Activated naive CD4-positive, alpha-beta T cell (primary cell): Measurements from ENCODE around the gene ABCA7.
A peak's percentile ranks its signal among the peaks of the same experiment; 100 is the strongest.

Experiments used
- DNase-seq, 4 experiments: peaks; one replicate each; lab custom pipeline; 2025; lab: John Stamatoyannopoulos, UW

ABCA7 gene

GRCh38 chr19:1038978-1039645 is 795 bp upstream of the ABCA7 start:
- no peak for DNase-seq

DNA sequence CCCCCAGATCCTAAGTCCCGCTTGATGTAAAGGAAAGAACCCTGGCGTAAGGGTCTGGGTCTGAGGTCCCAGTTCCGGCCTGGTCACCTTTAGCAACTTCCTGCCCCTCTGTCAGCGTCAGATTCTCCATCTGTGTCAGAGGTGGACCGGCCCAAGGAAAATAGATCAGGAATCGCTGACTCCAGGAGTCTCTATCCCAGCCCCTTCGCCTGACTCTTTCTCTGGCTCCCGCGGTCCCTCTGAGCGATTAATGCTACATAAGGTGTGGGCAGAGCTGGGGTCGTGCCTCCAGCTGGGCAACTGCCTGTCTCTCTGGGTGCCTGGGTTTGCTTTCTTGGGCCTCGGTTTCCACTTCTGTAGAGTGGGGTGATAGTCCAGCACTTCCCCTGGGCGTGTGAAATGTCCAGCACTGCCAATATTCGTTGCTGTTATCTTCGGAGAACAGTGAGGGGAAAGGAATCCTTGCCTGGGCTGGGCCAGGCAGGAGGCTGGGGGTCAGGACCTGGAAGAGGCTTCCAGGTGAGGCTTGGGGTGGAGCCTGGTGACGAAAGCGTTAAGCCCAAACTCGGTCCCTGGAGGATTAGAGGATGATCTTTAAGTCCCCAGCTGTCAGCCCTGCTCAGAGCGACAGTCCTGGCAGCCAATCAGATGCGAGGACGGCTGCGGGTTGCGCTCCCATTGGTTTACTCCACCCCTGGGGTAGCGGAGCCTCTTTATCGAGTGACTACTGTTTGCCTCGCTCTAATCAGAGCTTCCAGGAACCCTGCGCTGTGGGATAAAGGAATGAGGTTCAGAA is 767 bp downstream of the ABCA7 start:
- peak; percentile 54 to 84 (median 78) for DNase-seq

DNA sequence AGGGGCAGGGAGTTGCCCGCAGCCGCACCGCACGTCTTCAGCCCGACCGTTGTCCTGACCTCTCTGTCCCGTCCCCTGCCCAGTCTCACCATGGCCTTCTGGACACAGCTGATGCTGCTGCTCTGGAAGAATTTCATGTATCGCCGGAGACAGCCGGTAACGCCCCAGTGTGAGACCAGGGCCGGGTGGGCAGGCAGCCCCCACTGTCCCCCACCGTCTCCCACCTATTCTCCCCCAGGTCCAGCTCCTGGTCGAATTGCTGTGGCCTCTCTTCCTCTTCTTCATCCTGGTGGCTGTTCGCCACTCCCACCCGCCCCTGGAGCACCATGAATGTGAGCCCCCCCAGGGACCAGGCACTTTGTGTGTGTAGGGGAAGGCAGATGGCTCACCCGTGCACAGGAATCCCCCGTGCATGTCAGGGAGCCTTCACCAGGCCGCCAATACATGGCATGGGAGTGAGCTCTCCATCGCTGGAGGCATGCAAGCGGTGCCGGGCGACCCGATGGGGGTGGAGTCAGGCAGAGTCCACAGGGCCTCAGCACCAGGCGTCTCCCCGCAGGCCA is 1.4 kb downstream of the ABCA7 start:
- no peak for DNase-seq

GRCh38 chr19:1041835-1042685 is 2.2 kb downstream of the ABCA7 start:
- no peak for DNase-seq

GRCh38 chr19:1042689-1043511 is 3.0 kb downstream of the ABCA7 start:
- DNase-seq, result no peak

GRCh38 chr19:1045247-1045603 is 5.3 kb downstream of the ABCA7 start:
- DNase-seq, result peak in 1 of 4 experiments; percentile 41

- DNase-seq, result no peak
Measured at GRCh38 chr19:1046117-1046626, 6.3 kb downstream of the ABCA7 start.

- DNase-seq, result no peak
Measured at GRCh38 chr19:1046836-1047695, 7.2 kb downstream of the ABCA7 start.

DNA sequence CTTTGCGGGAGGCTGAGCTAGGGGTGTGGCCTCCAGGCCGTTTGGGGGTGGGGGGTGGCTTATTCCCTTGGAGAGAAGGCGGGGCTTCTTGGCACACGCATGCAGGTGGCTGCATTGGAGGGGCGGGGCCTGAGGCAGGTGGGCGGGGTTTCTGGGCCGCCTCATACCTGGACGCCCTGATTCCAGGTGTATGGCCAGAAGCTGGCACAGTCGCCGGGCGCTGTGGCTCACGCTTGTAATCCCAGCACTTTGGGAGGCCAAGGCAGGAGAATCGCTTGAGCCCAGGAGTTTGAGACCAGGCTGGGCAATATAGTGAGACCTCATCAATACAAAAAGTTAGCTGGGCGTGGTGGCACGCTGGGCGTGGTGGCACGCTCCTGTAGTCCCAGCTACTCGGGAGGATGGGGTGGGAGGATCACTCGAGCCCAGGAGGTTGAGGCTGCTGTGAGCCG is 7.8 kb downstream of the ABCA7 start:
- DNase-seq, result no peak

- no peak for DNase-seq
Measured at GRCh38 chr19:1049106-1049505, 9.2 kb downstream of the ABCA7 start.

GRCh38 chr19:1049800-1050199 is 9.9 kb downstream of the ABCA7 start:
- no peak for DNase-seq

GRCh38 chr19:1050989-1051788 is 11.3 kb downstream of the ABCA7 start:
- DNase-seq, result no peak

- DNase-seq, result no peak
Measured at GRCh38 chr19:1051791-1052190, 11.9 kb downstream of the ABCA7 start.

DNA sequence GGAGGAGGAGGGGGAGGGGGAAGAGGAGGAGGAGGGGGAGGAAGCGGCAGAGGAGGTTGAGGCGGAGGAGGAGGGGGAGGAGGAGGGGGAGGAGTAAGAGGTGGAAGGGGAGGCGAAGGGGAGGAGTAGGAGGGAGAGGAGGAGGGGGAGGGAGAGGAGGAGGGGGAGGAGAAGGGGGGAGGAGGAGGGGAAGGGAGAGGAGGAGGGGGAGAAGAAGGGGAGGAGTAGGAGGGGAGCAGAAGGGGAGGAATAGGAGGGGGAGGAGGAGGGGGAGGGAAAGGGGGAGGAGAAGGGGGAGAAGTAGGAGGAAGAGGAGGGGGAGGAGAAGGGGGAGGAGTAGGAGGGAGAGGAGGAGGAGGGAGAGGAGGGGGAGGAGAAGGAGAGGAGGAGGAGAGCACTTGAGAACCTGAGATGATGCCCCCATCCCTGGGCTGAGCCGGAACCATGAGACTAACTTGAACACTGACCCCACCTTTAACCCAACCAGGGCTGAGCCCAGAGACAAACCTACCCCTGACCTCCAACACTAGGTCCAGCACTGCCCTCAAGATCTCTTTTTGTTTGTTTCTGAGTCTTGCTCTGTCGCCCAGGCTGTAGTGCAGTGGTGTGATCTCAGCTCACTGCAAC is 12.6 kb downstream of the ABCA7 start:
- no peak for DNase-seq

- DNase-seq, result no peak
Measured at GRCh38 chr19:1053176-1054101, 13.5 kb downstream of the ABCA7 start.

DNA sequence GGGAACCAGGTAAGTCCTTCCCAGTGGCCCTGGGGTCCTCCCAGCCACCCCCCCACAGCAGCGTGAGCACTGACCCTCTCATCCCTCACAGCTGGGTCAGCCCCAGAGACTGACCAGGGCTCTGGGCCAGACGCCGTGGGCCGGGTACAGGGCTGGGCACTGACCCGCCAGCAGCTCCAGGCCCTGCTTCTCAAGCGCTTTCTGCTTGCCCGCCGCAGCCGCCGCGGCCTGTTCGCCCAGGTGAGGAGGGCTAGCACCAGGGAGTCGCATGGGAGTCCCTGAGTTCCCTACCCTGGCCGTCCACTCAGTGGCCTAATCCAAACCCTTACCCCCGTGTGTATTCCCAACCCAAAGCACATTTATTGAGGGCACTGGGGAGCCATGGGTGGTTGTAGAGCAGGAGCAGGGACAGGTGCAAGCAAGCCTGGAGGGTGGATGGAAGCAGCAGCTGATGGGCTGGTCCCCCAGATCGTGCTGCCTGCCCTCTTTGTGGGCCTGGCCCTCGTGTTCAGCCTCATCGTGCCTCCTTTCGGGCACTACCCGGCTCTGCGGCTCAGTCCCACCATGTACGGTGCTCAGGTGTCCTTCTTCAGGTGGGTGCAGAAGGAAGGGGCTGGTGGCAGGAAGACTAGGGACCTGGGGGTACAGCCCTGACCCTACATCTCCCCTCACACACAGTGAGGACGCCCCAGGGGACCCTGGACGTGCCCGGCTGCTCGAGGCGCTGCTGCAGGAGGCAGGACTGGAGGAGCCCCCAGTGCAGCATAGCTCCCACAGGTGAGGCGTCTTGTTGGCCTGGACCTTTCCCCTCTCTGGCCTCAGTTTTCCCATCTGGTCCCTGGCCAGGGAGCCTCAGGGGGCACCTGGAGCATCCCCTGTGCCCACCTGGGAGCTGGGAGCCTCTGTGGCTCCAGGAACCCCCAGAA is 14.5 kb downstream of the ABCA7 start:
- DNase-seq, result no peak

- no peak for DNase-seq
Measured at GRCh38 chr19:1055028-1055425, 15.1 kb downstream of the ABCA7 start.
